ENCODE measurements around the gene CABLES2. TPM values are rescaled to one million over a fixed set of nuclear protein-coding genes. Genes with fewer than 3 reads are reported as not detected.

CABLES2 gene
- polyA plus RNA-seq, 2 of the 4 experiments (the other 2 are of a cell fraction), result 3.9 to 7.7 TPM

GRCh38 chr20:62441987-62442539, 35.0 kb upstream of the CABLES2 start (continued):
- TF ChIP-seq MAX (IDR thresholded peaks at IDR 0.05) (no peak), REST (IDR thresholded peaks at IDR 0.05) (no peak), MYC (IDR thresholded peaks at IDR 0.05; ENCODE audit: borderline replicate concordance, low read length) (no peak), POLR2A (IDR thresholded peaks at IDR 0.05; ENCODE audit: low read length) (no peak), RCOR1 (IDR thresholded peaks at IDR 0.05; ENCODE audit: low read depth, low read length) (no peak)

- H3K9me3 ChIP-seq, result peaks cover 8% of the 10 kb centered on the region; the same call in 1 of the 3 replicates
- CTCF ChIA-PET, result interaction anchor here (0.5 to 1.3 kb wide), 4 partner anchors 11 to 40 kb away, joined by 3 to 5 read pairs (median 4); no protein-coding TSS in a partner anchor
- no peaks in the 10 kb centered on the region for H3K4me1 ChIP-seq
- FAIRE-seq (no peak), DNase-seq (ENCODE audit: low read depth in 1 of 2, low spot score in 1 of 2) (no peak), ATAC-seq (no peak)
- 39% methylated on average over 5 of the region's 5 CpGs for WGBS (ENCODE audit: missing lambda C conversion rate)
- no peak overlapping the region for H3K4me3 ChIP-seq
- H3K27ac ChIP-seq, result no peak overlapping the region
- POLR2A ChIA-PET, result no interaction called here
- TF ChIP-seq POLR2A (IDR thresholded peaks at IDR 0.05; ENCODE audit: low read length) (no peak), ELK1 (IDR thresholded peaks at IDR 0.05; ENCODE audit: low read depth, low read length) (no peak), MAZ (IDR thresholded peaks at IDR 0.05; ENCODE audit: borderline replicate concordance, low read depth, low read length) (no peak), FOSB (CRISPR knock-in tag; IDR thresholded peaks at IDR 0.05) (no peak), RCOR1 (IDR thresholded peaks at IDR 0.05; ENCODE audit: low read depth, low read length) (no peak), RFX5 (IDR thresholded peaks at IDR 0.05) (no peak), HES2 (IDR thresholded peaks at IDR 0.05) (no peak)
- no peak overlapping the region for H3K4me2 ChIP-seq
Observed at GRCh38 chr20:62439218-62439617, 32.1 kb upstream of the CABLES2 start.

GRCh38 chr20:62437927-62438326, 30.8 kb upstream of the CABLES2 start:
- FAIRE-seq (no peak), ATAC-seq (peak in 1 of 2 experiments; percentile 35; a peak in 3 of 6 replicates), DNase-seq (ENCODE audit: low read depth in 1 of 2, low spot score in 1 of 2) (no peak)
- peaks cover 8% of the 10 kb centered on the region; the same call in 1 of the 3 replicates for H3K9me3 ChIP-seq
- no peak for TF ChIP-seq PBX3 (IDR thresholded peaks at IDR 0.05)
- TF ChIP-seq ESRRA (IDR thresholded peaks at IDR 0.05; ENCODE audit: borderline replicate concordance, low read length), result no peak
- TF ChIP-seq POLR2AphosphoS2 (conservative IDR thresholded peaks at IDR 0.05; ENCODE audit: low read length), result no peak
- no peak for TF ChIP-seq TP53 (CRISPR knock-in tag; IDR thresholded peaks at IDR 0.05)
- no peak for TF ChIP-seq HEYL (CRISPR knock-in tag; IDR thresholded peaks at IDR 0.05)
- no peak for TF ChIP-seq ZSCAN20 (CRISPR knock-in tag; IDR thresholded peaks at IDR 0.05)
- no peak for TF ChIP-seq ZFP36 (IDR thresholded peaks at IDR 0.05; ENCODE audit: borderline replicate concordance, partially characterized antibody)
- TF ChIP-seq TFCP2L1 (CRISPR knock-in tag; IDR thresholded peaks at IDR 0.05), result no peak
- TF ChIP-seq PHF8 (IDR thresholded peaks at IDR 0.05; ENCODE audit: borderline replicate concordance, low read depth), result no peak
- no peak for TF ChIP-seq EP300 (IDR thresholded peaks at IDR 0.05)
- no peak for TF ChIP-seq ZC3H11A (IDR thresholded peaks at IDR 0.05)
- ChIA-PET POLR2A (no interaction called here), CTCF (interaction anchor here (0.6 kb wide), 1 partner anchor 62 kb away, joined by 3 read pairs; no protein-coding TSS in a partner anchor)
- no peaks in the 10 kb centered on the region for H3K4me1 ChIP-seq
- H3K27ac ChIP-seq, result no peak overlapping the region
- H3K4me3 ChIP-seq, result no peak overlapping the region
- WGBS (ENCODE audit: missing lambda C conversion rate), result 73% methylated on average over 17 of the region's 24 CpGs
- no peak overlapping the region for H3K4me2 ChIP-seq
